IMR-90 (cell line): Measurements from ENCODE around the gene ALK.

Experiments
- BHLHE40 ChIP-seq: fragments of 150-350 bp; IDR thresholded peaks from 2 replicates; pipeline ENCODE4 v1.6.1; 2016; ENCODE audit warnings: mild to moderate bottlenecking, low read depth, low read length
- CTCF ChIP-seq: conservative IDR thresholded peaks from 2 replicates; pipeline ENCODE4 v1.5.1; 2012; ENCODE audit warnings: mild to moderate bottlenecking, low read depth, low read length, improper control_type of control experiment
- POLR2A ChIP-seq: IDR thresholded peaks from 2 replicates; pipeline ENCODE4 v1.6.1; 2012; ENCODE audit warnings: mild to moderate bottlenecking, low read depth, low read length
- USF2 ChIP-seq: fragments of 150-350 bp; IDR thresholded peaks from 2 replicates; pipeline ENCODE4 v1.6.1; 2017; ENCODE audit warnings: mild to moderate bottlenecking, antibody characterized with exemption, low read length, low read depth

GRCh38 chr2:29776406-29776805, 145.0 kb downstream of the ALK start:
- TF ChIP-seq CTCF (no peak), POLR2A (no peak), BHLHE40 (no peak), USF2 (no peak)
